HG02885 (cell line): ENCODE results near the gene PRR4.

Experiments
- ATAC-seq: cut with Tn5 transposase; IDR thresholded peaks from one replicate; pipeline ENCODE4 v1.9.1; 2021; ENCODE audit warnings: mild to moderate bottlenecking; ENCODE audit not compliant: unreplicated experiment, poor library complexity

The PRR4 gene

DNA sequence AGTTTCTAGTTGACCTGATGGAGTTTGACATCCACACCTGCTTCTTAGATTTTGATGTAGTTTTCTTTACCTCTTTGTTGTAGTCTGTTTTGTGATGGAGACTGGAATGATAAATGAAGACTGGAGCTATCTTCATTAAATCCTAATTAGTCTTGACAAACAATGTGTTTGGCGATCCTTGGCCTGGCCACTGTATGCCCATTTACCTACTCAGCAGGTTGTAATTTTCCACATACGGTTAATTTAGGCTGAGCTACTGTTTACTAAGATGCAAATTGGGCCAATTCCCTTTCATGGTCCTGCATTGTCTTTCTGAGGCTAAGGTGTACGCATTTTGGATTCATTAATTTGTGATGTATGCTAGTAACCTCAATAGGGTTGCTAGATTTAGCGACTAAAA is 46.7 kb downstream of the PRR4 start, which contains the start of gene TAS2R7:
TAS2R7 (minus strand) TSS at position 41 of the 400 bp plus-strand sequence. CDS start 57 bp downstream, outside the sequence.
- no peak for ATAC-seq

DNA sequence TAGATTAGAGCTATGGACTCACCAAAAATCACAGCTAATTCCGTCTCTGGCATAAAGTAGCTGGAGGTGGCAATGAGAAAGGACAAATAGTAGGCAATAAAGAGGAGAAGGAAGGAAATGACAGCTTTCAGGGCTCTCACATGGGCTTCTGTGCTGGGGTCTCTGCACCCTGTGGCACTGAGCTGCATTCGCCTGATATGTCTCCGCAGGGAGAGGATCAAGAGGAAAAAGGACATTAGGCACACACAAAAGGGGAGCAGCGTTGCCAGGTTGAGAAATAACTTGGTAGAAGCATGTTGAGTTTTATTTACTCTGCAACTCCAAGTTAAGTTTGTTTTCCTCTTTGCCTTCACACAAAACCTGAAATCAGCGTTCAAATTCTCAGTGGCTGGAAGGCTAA is 47.5 kb downstream of the PRR4 start:
- no peak for ATAC-seq
